ENCODE results near the gene TNPO3. TPM values are rescaled to one million over a fixed set of nuclear protein-coding genes. Genes with fewer than 3 reads are reported as not detected.

TNPO3 gene
- total RNA-seq (10 to 100 TPM; 31.2 to 61.1 (median 43.8) TPM), polyA plus RNA-seq (10 to 100 TPM; 10.6 to 56.0 (median 12.3) TPM)
- long read RNA-seq, donor 1, full-length matches to known transcripts, result 2 of 16 reads
- long read RNA-seq, donor 1, partial matches to known transcripts, result 14 of 16 reads
- long read RNA-seq, donor 1, other reads (novel, unspliced or antisense), result 0 of 16 reads
- long read RNA-seq, donor 2, full-length matches to known transcripts, result 6 of 16 reads
- long read RNA-seq, donor 2, partial matches to known transcripts, result 10 of 16 reads
- long read RNA-seq, donor 2, other reads (novel, unspliced or antisense), result 0 of 16 reads
- long read RNA-seq, donor 3, full-length matches to known transcripts, result 4 of 4 reads
- long read RNA-seq, donor 3, partial matches to known transcripts, result 0 of 4 reads
- long read RNA-seq, donor 3, other reads (novel, unspliced or antisense), result 0 of 4 reads
- long read RNA-seq, donor 4, full-length matches to known transcripts, result 8 of 18 reads
- long read RNA-seq, donor 4, partial matches to known transcripts, result 8 of 18 reads
- long read RNA-seq, donor 4, other reads (novel, unspliced or antisense), result 2 of 18 reads
- long read RNA-seq, donor 5, full-length matches to known transcripts, result 9 of 14 reads
- long read RNA-seq, donor 5, partial matches to known transcripts, result 0 of 14 reads
- long read RNA-seq, donor 5, other reads (novel, unspliced or antisense), result 5 of 14 reads
- long read RNA-seq, donor 6, full-length matches to known transcripts, result 5 of 9 reads
- long read RNA-seq, donor 6, partial matches to known transcripts, result 0 of 9 reads
- long read RNA-seq, donor 6, other reads (novel, unspliced or antisense), result 4 of 9 reads
- long read RNA-seq, donor 7, full-length matches to known transcripts, result 3 of 3 reads
- long read RNA-seq, donor 7, partial matches to known transcripts, result 0 of 3 reads
- long read RNA-seq, donor 7, other reads (novel, unspliced or antisense), result 0 of 3 reads
- long read RNA-seq, donor 8, full-length matches to known transcripts, result 8 of 35 reads
- long read RNA-seq, donor 8, partial matches to known transcripts, result 27 of 35 reads
- long read RNA-seq, donor 8, other reads (novel, unspliced or antisense), result 0 of 35 reads
- long read RNA-seq, donor 9, full-length matches to known transcripts, result 9 of 20 reads
- long read RNA-seq, donor 9, partial matches to known transcripts, result 11 of 20 reads
- long read RNA-seq, donor 9, other reads (novel, unspliced or antisense), result 0 of 20 reads
- long read RNA-seq, donor 10, full-length matches to known transcripts, result 2 of 2 reads
- long read RNA-seq, donor 10, partial matches to known transcripts, result 0 of 2 reads
- long read RNA-seq, donor 10, other reads (novel, unspliced or antisense), result 0 of 2 reads

DNA sequence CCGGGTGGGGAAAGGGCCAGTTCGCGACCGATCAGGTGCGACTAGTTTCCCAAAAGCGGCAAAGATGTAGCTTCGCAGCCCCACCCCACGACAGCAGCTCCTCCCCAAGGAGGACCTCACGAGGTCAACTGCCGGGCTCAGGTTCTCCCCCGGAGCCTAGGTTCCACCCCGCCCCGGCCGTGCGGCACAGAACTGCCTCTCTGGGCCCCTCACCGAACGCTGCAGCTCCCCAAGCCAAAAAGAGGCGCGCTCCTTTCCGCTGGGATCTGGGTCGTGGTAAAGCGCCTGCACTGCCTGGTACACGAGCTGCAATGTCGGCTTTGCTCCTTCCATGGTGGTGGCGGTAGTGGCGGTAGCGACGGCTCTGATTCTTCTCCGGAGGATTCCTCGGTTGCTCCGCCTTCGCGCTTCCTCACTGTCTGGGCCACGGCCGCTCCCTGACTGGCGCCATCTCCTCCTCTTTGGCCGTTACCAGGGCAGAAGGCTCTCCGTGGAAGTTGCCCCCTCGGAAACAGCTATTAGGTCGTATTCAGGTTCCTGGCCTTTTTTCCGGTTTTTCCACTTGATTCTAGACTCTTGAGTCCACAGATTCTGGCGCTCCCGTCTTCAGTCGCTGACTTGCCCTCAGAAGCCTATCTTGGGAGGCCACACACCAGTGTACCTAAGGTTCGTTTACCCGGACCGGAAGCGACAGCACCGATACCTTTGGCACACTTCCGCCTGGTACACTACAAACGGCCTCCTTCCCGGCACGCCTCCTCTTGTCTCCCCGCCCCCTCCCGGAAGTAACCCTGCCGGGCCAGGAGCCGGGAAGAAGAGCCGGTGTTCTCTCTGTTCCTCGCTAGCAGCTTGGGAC, at the start of gene TNPO3:
Gene TNPO3, minus strand, starts transcription at position 674 of the 856 bp plus-strand sequence. Its CDS starts 341 bp downstream, at position 333.
- peaks cover 16 to 31% of the 10 kb centered on the region in 2 donors for H3K4me1 ChIP-seq (replicated peaks in 1 of 2)
- H3K9me3 ChIP-seq (replicated peaks in 1 of 3), result no peaks in the 10 kb centered on the region
- 0 to 1% (median 1%) methylated on average over 44 to 59 of the region's 59 CpGs for WGBS, 4 donors
- peak within 1 kb of the TSS; percentile 92 to 98 (median 95) for H3K27ac ChIP-seq
- TF ChIP-seq POLR2A (IDR thresholded peaks at IDR 0.05), result peak; percentile 91 to 94
- TF ChIP-seq, protein P1, sequence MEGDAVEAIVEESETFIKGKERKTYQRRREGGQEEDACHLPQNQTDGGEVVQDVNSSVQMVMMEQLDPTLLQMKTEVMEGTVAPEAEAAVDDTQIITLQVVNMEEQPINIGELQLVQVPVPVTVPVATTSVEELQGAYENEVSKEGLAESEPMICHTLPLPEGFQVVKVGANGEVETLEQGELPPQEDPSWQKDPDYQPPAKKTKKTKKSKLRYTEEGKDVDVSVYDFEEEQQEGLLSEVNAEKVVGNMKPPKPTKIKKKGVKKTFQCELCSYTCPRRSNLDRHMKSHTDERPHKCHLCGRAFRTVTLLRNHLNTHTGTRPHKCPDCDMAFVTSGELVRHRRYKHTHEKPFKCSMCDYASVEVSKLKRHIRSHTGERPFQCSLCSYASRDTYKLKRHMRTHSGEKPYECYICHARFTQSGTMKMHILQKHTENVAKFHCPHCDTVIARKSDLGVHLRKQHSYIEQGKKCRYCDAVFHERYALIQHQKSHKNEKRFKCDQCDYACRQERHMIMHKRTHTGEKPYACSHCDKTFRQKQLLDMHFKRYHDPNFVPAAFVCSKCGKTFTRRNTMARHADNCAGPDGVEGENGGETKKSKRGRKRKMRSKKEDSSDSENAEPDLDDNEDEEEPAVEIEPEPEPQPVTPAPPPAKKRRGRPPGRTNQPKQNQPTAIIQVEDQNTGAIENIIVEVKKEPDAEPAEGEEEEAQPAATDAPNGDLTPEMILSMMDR (IDR thresholded peaks at IDR 0.05), result peak in 2 of 6 experiments; percentile 5 to 14
- no peaks in the 10 kb centered on the region for H3K27me3 ChIP-seq
- H3K4me3 ChIP-seq, result peak within 1 kb of the TSS; percentile 29 to 97 (median 96)
- no peaks in the 10 kb centered on the region for H3K36me3 ChIP-seq (replicated peaks in 1 of 2)
- intact Hi-C loops (cut with DNase I), result no loop called here
- DNase-seq, result peak; percentile 91 to 97 (median 95)

DNA sequence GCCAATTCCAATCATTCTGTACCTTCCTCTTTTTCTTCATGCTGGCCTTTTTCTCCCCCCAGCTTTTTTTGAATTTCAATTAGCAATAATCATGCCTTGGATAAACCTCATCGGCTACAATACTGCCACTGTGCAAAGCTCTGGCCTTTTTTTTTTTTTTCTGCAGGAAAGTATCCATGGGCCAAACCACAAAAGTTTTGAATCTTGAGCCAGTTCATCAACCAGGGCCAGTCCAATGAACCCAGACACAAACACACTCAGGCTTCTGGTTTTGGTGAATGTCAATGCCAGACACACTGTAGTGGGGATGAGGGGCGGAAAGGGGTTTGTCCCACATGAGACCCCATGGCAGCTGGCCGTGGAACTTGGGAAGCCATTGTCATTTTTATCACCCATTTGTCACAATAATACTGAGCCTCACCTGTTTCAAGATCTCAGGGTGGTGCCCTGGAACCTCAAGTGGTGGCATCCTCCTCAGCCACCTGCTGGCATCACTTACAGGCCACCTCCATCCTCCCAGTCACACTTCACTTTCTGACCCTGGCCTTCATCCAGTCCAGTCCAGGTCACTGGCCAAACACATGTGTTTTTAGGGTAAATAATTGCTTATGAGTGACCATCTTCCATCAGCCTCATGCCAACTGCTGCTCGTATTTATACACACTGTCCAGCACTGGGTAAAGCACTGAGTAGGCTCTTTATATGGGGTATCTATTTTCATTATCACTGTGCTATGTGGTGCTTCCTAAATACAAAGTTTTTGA, 48.8 kb upstream of the TNPO3 start:
- no peak overlapping the region for H3K27ac ChIP-seq
- WGBS, 4 donors, result 88 to 94% (median 92%) methylated on average over 4 of the region's 4 CpGs
- H3K4me3 ChIP-seq, result no peak overlapping the region
- no peaks in the 10 kb centered on the region for H3K36me3 ChIP-seq (replicated peaks in 1 of 2)
- intact Hi-C loops (cut with DNase I), result no loop called here
- H3K4me1 ChIP-seq (replicated peaks in 1 of 2), result peaks cover 0 to 5% of the 10 kb centered on the region in 2 donors
- no peak for TF ChIP-seq POLR2A (IDR thresholded peaks at IDR 0.05)
- TF ChIP-seq, protein P1 (IDR thresholded peaks at IDR 0.05), result no peak
- DNase-seq, result no peak
- H3K27me3 ChIP-seq, result no peaks in the 10 kb centered on the region
- H3K9me3 ChIP-seq (replicated peaks in 1 of 3), result no peaks in the 10 kb centered on the region

DNA sequence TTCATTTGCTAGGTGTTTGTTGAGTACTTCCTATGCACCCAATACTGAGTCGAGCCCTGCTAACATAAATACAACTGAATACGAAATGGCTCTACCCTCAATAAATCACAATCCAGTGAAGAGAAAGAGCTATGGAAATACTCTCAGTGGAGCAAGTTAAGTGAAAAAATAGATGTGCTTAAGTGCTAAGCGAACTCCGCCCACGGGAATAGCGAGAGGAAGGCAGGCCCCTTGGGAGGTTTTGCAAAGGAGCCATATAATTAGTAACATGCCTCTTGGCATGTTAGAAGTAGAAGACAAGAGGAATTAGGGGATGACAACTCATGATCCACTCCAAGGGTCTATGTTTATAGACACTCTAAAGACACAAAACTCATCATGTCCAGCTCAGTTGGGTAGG, 46.8 kb upstream of the TNPO3 start:
- peaks cover 0 to 5% of the 10 kb centered on the region in 2 donors for H3K4me1 ChIP-seq (replicated peaks in 1 of 2)
- no peak for DNase-seq
- H3K27me3 ChIP-seq, result no peaks in the 10 kb centered on the region
- no peaks in the 10 kb centered on the region for H3K36me3 ChIP-seq (replicated peaks in 1 of 2)
- no peak overlapping the region for H3K4me3 ChIP-seq
- no peak overlapping the region for H3K27ac ChIP-seq
- intact Hi-C loops (cut with DNase I), result no loop called here
- TF ChIP-seq POLR2A (IDR thresholded peaks at IDR 0.05), result no peak
- TF ChIP-seq, protein P1 (IDR thresholded peaks at IDR 0.05), result no peak
- 80 to 91% (median 86%) methylated on average over 6 of the region's 6 CpGs for WGBS, 4 donors
- H3K9me3 ChIP-seq (replicated peaks in 1 of 3), result no peaks in the 10 kb centered on the region

Data from adrenal gland (tissue), 19 donors.